GM23338 (cell line): ENCODE data around the gene MEAK7.
A peak's percentile ranks its signal among the peaks of the same experiment; 100 is the strongest.

ENCODE experiments used
- CREB1 ChIP-seq: fragments of 250-450 bp; sonication (Bioruptor Pico); IDR thresholded peaks from 2 replicates; pipeline ENCODE4 v1.5.0; 2020; ENCODE audit warnings: low read depth, mild to moderate bottlenecking, moderate library complexity
- ETS1 ChIP-seq: IDR thresholded peaks from 2 replicates; pipeline ENCODE4 v1.6.1; 2016; ENCODE audit warnings: antibody characterized with exemption
- EZH2 ChIP-seq: fragments of 200-600 bp; sonication (generic); IDR thresholded peaks from one replicate; pipeline ENCODE4 v1.8.0; 2017; ENCODE audit warnings: antibody characterized with exemption, mild to moderate bottlenecking, low read depth; ENCODE audit not compliant: unreplicated experiment
- EZH2phosphoT487 ChIP-seq: fragments of 200-600 bp; sonication (generic); IDR thresholded peaks from one replicate; pipeline ENCODE4 v1.8.1; 2018; ENCODE audit warnings: antibody characterized with exemption; ENCODE audit not compliant: unreplicated experiment
- JUNB ChIP-seq: IDR thresholded peaks from one replicate; pipeline ENCODE4 v1.6.1; 2016; ENCODE audit warnings: antibody characterized with exemption; ENCODE audit not compliant: unreplicated experiment
- POLR2AphosphoS5 ChIP-seq: IDR thresholded peaks from 2 replicates; pipeline ENCODE4 v1.6.1; 2016; ENCODE audit warnings: antibody characterized with exemption, low read depth
- REST ChIP-seq: IDR thresholded peaks from one replicate; pipeline ENCODE4 v1.6.1; 2018; ENCODE audit warnings: antibody characterized with exemption; ENCODE audit not compliant: unreplicated experiment
- STAT1 ChIP-seq: IDR thresholded peaks from one replicate; pipeline ENCODE4 v1.6.1; 2016; ENCODE audit warnings: antibody characterized with exemption; ENCODE audit not compliant: unreplicated experiment
- ZNF331 ChIP-seq: fragments of 250-450 bp; sonication (Bioruptor Pico); IDR thresholded peaks from 2 replicates; pipeline ENCODE4 v1.5.0; 2020; ENCODE audit warnings: low read depth, mild to moderate bottlenecking, moderate library complexity
- TF ChIP-seq, protein P1 (sequence below), 2 experiments: fragments of 200-600 bp in 1 of 2; sonication (generic) in 1 of 2; conservative IDR thresholded peaks; 2 replicates each; pipeline versions ENCODE4 v1.5.1 to v1.6.1; 2016 to 2017; ENCODE audit warnings: antibody characterized with exemption in 2 of 2, low read depth in 2 of 2, mild to moderate bottlenecking in 2 of 2, moderate library complexity in 1 of 2

DNA sequence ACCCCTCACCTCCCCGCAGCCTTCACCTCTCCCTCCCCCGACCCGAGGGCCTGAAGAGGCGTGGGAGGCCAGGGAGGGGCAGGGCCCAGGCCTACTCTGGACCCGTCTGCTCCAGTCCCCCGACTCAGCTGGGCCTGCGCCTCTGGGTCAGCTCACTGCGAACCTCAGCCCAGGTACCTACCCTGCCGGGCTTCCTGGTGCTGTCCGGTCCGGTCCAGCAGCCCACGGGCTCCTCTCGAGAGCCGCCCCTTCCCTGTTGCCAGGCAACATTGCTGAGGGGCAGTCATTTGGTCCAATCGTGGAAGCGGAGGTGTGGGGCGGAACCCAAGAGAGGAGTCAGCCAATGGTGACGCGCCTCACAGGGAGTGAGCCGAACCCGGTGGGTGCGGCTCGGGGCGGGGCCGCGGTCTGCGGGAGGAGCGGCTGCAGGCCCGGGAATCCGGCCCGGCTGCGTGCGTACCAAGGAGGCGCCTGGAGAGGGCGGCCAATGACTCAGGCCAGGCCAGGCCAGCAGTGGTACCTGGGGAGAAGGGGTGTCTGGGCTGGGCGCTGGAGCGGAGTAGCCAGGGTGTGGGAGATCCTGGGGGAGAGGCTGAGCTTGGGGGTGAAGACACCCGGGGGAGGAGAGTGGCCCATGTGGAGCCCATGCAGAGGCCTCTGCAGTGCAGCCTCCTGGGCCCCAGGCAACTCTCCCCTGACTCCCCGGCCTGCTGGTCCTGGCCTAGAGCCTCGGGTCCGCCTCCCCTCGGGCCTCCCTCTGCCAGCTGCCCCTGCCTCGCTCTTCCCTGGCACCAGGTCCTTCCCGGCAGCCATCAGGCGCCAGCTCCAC lies at the start of gene MEAK7:
- peak; percentile 52; the same call in 1 of the 2 replicates for TF ChIP-seq CREB1 (CRISPR knock-in tag)
- TF ChIP-seq, protein P1, sequence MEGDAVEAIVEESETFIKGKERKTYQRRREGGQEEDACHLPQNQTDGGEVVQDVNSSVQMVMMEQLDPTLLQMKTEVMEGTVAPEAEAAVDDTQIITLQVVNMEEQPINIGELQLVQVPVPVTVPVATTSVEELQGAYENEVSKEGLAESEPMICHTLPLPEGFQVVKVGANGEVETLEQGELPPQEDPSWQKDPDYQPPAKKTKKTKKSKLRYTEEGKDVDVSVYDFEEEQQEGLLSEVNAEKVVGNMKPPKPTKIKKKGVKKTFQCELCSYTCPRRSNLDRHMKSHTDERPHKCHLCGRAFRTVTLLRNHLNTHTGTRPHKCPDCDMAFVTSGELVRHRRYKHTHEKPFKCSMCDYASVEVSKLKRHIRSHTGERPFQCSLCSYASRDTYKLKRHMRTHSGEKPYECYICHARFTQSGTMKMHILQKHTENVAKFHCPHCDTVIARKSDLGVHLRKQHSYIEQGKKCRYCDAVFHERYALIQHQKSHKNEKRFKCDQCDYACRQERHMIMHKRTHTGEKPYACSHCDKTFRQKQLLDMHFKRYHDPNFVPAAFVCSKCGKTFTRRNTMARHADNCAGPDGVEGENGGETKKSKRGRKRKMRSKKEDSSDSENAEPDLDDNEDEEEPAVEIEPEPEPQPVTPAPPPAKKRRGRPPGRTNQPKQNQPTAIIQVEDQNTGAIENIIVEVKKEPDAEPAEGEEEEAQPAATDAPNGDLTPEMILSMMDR (conservative IDR thresholded peaks at IDR 0.05; ENCODE audit: low read depth in 2 of 2) = no peak
- TF ChIP-seq JUNB = no peak
- TF ChIP-seq ETS1 = no peak
- peak; percentile 87 for TF ChIP-seq POLR2AphosphoS5
- no peak for TF ChIP-seq ZNF331 (CRISPR knock-in tag)
- no peak for TF ChIP-seq STAT1
- no peak for TF ChIP-seq REST
- no peak for TF ChIP-seq EZH2
- no peak for TF ChIP-seq EZH2phosphoT487
